ENCODE measurements around the gene SLC6A6. TPM values are rescaled to one million over a fixed set of nuclear protein-coding genes. Genes with fewer than 3 reads are reported as not detected.

The SLC6A6 gene
- total RNA-seq, 1 donor from 2014 or later, result 32.9 TPM

GRCh38 chr3:14461748-14462324 is 59.4 kb downstream of the SLC6A6 start:
- H3K27me3 ChIP-seq, result no peaks in the 10 kb centered on the region
- Mint-ChIP-seq H3K4me1 (peaks cover 38% of the 10 kb centered on the region), H3K4me3 (no peak overlapping the region), H3K27me3 (ENCODE audit: insufficient read depth, low read depth) (peaks cover 7% of the 10 kb centered on the region), H3K36me3 (peaks cover 6% of the 10 kb centered on the region), H3K27ac (no peak overlapping the region), H3K9me3 (no peaks in the 10 kb centered on the region)
- no peaks in the 10 kb centered on the region for H3K79me2 ChIP-seq (ENCODE audit: low read depth)
- H3K9ac ChIP-seq, result no peak overlapping the region
- H3F3A ChIP-seq (ENCODE audit: low read depth), result peaks cover 15% of the 10 kb centered on the region
- no peaks in the 10 kb centered on the region for H3K9me3 ChIP-seq (ENCODE audit: low read depth)
- H4K20me1 ChIP-seq (ENCODE audit: low read depth), result peaks cover 9% of the 10 kb centered on the region
- H2AFZ ChIP-seq (replicated peaks), result no peak overlapping the region
- no peaks in the 10 kb centered on the region for H3K36me3 ChIP-seq
- no peak overlapping the region for H3K27ac ChIP-seq
- H3K4me2 ChIP-seq, result no peak overlapping the region
- DNase-seq (ENCODE audit: low spot score), result peak; percentile 80
- peaks cover 28% of the 10 kb centered on the region for H3K4me1 ChIP-seq
- H3K4me3 ChIP-seq, result no peak overlapping the region
- peak; percentile 71 for TF ChIP-seq CTCF (IDR thresholded peaks at IDR 0.05)
- TF ChIP-seq EZH2phosphoT487 (IDR thresholded peaks at IDR 0.05), result no peak
- no peak for TF ChIP-seq EZH2 (IDR thresholded peaks at IDR 0.05)

- DNase-seq (ENCODE audit: low spot score), result no peak
- Mint-ChIP-seq H3K27me3 (ENCODE audit: insufficient read depth, low read depth) (peaks cover 7% of the 10 kb centered on the region), H3K4me1 (peaks cover 37% of the 10 kb centered on the region), H3K36me3 (peaks cover 6% of the 10 kb centered on the region), H3K27ac (peak overlapping the region; percentile 43), H3K9me3 (no peaks in the 10 kb centered on the region), H3K4me3 (peak overlapping the region; percentile 8)
- no peaks in the 10 kb centered on the region for H3K27me3 ChIP-seq
- no peak overlapping the region for H3K27ac ChIP-seq
- H4K20me1 ChIP-seq (ENCODE audit: low read depth), result peaks cover 9% of the 10 kb centered on the region
- no peaks in the 10 kb centered on the region for H3K9me3 ChIP-seq (ENCODE audit: low read depth)
- H3K4me3 ChIP-seq, result no peak overlapping the region
- peaks cover 15% of the 10 kb centered on the region for H3F3A ChIP-seq (ENCODE audit: low read depth)
- peaks cover 26% of the 10 kb centered on the region for H3K4me1 ChIP-seq
- H3K36me3 ChIP-seq, result no peaks in the 10 kb centered on the region
- no peak overlapping the region for H3K9ac ChIP-seq
- no peak overlapping the region for H2AFZ ChIP-seq (replicated peaks)
- no peak for TF ChIP-seq CTCF (IDR thresholded peaks at IDR 0.05)
- TF ChIP-seq EZH2phosphoT487 (IDR thresholded peaks at IDR 0.05), result no peak
- no peak for TF ChIP-seq EZH2 (IDR thresholded peaks at IDR 0.05)
- H3K4me2 ChIP-seq, result peak overlapping the region; percentile 39
- H3K79me2 ChIP-seq (ENCODE audit: low read depth), result no peaks in the 10 kb centered on the region
Observed at GRCh38 chr3:14462738-14463137, 60.3 kb downstream of the SLC6A6 start.

- H3K4me3 Mint-ChIP-seq, result no peak overlapping the region
- Histone ChIP-seq H2AFZ (replicated peaks) (no peak overlapping the region), H3K79me2 (ENCODE audit: low read depth) (no peaks in the 10 kb centered on the region), H3K4me2 (peak overlapping the region; percentile 39), H3K4me1 (peaks cover 18% of the 10 kb centered on the region), H3K27ac (no peak overlapping the region), H3K9ac (no peak overlapping the region), H3K4me3 (no peak overlapping the region), H4K20me1 (ENCODE audit: low read depth) (peaks cover 9% of the 10 kb centered on the region), H3F3A (ENCODE audit: low read depth) (peaks cover 15% of the 10 kb centered on the region), H3K9me3 (ENCODE audit: low read depth) (no peaks in the 10 kb centered on the region), H3K27me3 (no peaks in the 10 kb centered on the region), H3K36me3 (no peaks in the 10 kb centered on the region)
- H3K9me3 Mint-ChIP-seq, result no peaks in the 10 kb centered on the region
- peak overlapping the region; percentile 97 for H3K27ac Mint-ChIP-seq
- H3K36me3 Mint-ChIP-seq, result peaks cover 6% of the 10 kb centered on the region
- DNase-seq (ENCODE audit: low spot score), result peak; percentile 79
- peaks cover 7% of the 10 kb centered on the region for H3K27me3 Mint-ChIP-seq (ENCODE audit: insufficient read depth, low read depth)
- no peak for TF ChIP-seq CTCF (IDR thresholded peaks at IDR 0.05)
- no peak for TF ChIP-seq EZH2 (IDR thresholded peaks at IDR 0.05)
- no peak for TF ChIP-seq EZH2phosphoT487 (IDR thresholded peaks at IDR 0.05)
- peaks cover 29% of the 10 kb centered on the region for H3K4me1 Mint-ChIP-seq
Observed at GRCh38 chr3:14463330-14464140, 61.1 kb downstream of the SLC6A6 start.

Measured in neural progenitor cell (in vitro differentiated cells).